ENCODE results near the gene GOLGA5.
"Not testable (repeated sequence)": the region's sequence is repeated elsewhere in the genome, so short reads cannot be mapped to it uniquely, and the experiment has no call there.

GOLGA5 gene

DNA sequence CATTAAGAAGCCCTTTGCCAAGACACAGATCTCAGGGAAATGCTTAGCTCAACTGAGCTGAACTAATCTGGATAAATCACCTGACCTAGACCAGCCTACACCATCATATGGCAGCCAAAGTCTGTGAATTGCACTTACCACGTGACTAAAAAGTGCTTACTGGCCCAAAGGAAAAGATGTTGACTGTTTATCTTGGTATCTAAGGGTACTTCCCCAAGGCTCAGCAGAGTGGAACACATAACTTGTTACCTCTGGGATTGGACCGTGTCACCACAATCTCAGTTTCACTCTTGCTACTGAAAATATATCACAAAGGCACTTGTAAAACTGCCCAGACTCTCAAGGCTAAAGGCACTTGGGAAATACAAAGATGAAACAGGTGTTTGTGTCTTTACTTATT lies 18.8 kb upstream of the GOLGA5 start:
- H3K27ac ChIP-seq, H3K4me3 ChIP-seq: not testable (repeated sequence)

DNA sequence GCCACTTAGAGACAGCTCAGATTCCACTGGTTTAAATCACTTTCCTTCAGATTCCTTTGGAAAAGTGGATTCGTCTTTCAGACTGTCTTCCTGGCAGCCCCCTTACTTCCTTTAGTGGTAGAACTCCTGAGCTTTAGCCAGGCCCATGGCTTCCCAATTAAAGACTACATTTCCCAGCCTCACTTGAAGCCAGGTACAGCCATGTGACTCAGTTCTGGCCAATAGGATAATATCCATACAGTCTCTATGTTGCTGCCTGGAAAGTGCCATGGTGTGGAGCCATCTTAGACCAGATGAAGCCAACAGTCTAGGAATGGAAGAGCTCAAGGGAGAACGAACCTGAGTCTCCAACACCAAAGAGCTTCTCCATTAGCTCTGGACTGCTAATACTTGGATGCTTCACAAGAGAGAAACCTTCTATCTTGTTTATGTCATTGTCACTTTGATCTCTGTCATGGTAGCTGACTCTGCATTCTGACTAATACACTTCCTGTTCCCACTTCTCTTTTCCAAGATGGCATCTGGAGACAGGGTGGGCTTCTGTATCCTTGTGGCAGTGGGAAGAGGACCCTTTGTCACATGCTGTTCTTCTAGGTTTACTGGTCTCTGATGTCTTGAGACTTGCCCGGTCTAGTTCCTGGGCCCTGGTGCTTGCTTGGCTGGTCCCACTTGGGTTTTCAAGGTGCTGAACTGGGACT lies 15.1 kb upstream of the GOLGA5 start:
- not testable (repeated sequence) for H3K4me3 ChIP-seq

DNA sequence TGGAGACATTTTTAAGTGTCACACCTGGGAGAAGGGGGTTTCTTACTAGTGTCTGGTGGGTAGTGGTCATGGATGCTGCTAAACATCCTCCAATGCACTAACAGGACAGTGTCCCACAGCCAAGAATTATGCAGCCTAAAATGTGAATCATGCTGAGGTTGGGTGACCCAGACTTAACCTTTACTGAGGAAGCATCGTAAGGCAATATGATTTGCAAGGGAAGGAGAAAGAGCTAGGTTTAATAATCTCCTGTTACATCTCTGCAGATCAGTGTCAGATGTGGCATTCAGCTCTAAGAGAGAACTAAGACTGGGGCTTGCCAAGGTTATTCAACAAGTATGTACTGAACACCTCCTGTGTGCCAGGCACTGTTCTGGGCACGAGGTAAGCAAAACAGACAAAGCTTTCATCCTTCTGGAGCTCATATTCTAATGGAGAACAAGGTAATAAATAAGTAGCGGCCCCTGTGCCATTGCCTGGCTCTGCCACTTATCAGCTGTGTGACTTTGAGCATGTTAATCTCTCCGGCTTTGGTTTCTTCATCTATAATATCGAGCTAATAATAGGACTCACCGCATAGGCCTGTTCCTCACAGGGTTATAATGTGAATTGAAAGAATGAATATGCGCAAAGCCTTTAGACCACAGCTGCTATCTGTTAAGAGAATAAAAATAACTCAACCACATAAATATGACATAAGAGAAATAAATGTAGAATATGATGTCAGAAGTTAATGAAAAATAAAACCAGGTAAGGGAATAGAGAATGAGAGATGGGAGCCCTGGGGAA lies 13.5 kb upstream of the GOLGA5 start:
- H3K27ac ChIP-seq = peak overlapping the region in 1 of 21 experiments; percentile 13
- no peak overlapping the region for H3K4me3 ChIP-seq

More for the DNA sequence above, 15.1 kb upstream of the GOLGA5 start:
- H3K27ac ChIP-seq = not testable (repeated sequence)

DNA sequence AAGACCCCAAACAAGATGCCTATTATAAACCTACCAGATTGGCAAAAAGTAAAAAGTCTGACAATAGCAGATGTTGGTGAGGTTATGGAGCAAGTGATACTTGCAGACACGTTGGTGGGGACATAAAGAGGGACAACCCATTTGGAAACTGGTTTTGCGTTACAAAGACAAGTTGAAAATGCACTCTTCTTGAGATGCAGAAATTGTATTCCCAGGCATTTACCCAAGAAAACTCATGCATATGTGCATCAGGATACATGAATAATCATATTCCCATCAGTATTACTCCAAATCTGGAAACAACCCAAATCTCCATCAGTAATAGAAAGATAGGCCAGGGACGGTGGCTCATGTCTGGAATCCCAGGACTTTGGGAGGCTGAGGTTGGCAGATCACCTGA lies 12.8 kb upstream of the GOLGA5 start:
- no peak overlapping the region for H3K4me3 ChIP-seq
- no peak overlapping the region for H3K27ac ChIP-seq

DNA sequence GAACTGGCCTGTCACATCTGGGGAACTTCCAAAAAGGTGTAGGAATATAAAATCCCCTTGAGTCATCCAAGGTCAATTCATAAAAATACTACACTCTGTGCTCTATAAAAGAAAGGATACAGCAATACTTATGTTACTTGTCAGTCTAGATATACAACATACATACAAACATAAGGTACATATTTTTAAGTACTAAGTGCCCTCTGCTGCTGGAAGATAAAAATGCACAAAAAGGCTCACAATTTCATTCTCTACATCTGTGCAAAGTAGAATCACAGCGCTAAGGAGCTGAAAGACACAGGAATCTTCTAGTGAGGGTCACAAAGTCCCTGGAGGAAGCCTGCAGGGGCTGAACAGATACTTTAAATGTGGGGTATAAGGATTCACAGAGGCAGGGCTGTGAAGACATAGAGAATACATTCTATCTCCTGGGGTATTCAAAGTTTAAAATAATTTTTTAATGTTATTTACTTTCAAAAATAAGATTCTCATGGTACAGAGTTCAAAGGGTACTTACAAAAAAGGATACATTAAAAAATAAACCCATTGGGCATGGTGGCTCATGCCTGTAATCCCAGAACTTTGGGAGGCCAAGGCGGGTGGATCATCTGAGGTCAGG lies 10.2 kb upstream of the GOLGA5 start:
- Histone ChIP-seq H3K27ac (peak overlapping the region in 2 of 21 experiments; percentile 7 to 14), H3K4me3 (no peak overlapping the region)

DNA sequence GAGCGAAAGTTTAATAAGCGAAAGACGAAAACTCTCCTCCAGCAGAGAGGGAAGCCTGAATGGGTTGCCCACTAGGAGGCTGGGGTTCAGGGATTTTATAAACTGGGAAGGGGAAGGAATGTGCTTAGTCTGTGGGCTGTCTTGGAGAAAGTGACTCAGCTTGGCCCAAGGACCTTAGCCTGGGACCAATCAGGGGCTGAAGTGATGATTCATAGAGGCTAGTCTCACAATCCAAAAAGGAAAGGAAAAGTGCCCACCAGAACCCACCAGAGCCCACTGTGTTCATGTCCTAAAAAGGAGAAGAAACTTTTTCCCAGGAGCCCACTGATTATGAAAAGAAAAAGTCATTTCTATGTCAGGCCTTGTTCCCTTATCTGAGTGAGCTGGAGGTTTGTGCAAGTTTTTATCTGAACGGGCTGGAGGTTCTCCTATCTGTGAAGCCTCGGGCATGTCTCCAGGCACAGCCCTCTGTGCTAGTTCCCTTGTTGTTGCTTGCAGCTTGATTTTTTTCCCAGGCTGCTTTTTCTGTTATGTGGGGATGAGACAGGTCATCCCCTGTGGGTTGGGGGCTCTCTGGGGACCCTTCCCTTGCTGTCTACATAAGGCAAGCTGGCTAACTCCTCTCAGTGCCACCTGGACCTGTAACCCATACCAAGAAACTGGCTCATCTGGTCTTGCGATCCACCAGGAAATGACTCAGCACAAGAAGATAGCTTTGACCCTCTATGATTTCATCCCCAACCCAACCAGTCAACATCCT lies 8.3 kb upstream of the GOLGA5 start:
- Histone ChIP-seq H3K27ac (peak overlapping the region in 14 of 21 experiments; percentile 18 to 78 (median 53)), H3K4me3 (no peak overlapping the region)

DNA sequence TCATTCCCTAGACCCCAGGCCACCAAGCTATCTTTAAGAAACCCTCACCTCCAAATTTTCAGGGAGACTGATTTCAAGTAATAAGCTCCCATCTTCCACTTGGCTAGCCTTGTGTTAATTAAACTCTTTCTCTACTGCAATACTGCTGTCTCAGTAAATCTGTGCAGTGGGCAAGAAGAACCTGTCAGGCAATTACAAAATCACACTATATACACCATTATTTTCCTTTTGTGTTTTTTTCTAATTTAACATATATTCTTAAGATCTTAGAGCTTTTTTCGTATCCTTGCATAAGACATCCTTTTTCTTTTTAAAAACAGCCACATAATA lies 7.7 kb upstream of the GOLGA5 start:
- peak overlapping the region in 12 of 21 experiments; percentile 18 to 78 (median 60) for H3K27ac ChIP-seq

DNA sequence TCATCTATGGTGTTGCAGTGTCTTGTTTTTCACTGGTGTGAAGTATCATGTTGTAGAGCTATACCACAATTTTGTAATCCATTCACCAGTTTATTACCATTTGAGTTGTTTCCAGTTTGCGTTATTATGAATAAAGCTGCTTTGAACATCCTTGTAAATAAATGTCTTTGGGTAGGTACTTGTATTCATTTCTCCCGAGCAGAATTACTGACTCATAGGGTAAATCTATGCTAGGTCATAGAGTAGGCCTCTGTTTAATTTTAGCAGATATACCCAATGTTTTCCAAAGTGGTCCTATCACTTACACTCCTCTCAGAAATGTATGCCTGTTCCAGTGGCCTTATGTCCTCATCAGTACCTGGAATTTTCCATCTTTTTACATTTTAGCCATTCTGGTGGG lies 6.6 kb upstream of the GOLGA5 start:
- Histone ChIP-seq H3K27ac (no peak overlapping the region), H3K4me3 (no peak overlapping the region)

More for the DNA sequence above, 7.7 kb upstream of the GOLGA5 start:
- H3K4me3 ChIP-seq = no peak overlapping the region

DNA sequence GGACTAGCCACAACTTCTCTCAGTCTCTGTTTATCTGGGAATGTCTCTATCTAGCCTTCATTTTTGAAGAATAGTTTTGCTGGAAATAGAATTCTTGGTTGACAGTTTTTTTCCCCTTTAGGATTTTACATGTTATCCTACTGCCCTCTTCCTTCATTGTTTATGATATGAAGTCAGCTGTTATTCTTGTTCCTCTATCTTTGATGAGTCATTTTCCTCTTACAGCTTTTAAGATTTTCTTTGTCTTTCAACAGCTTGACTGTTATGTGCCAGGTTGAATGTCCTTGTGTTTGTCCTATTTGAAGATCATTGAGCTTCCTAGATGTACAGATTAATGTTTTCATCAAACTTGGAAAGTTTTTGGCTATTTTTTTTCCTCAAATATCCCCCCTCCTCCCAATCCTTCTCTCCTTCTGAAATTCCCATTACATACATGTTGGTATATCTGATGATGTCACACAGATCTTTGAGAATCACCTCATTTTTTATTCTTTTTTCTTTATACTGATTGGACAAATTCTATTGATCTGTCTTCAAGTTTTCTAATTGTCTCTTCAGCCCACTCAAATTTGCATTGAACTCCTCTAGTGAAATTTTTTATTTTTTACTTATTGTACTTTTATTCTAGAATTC lies 4.5 kb upstream of the GOLGA5 start:
- Histone ChIP-seq H3K4me3 (no peak overlapping the region), H3K27ac (no peak overlapping the region)

DNA sequence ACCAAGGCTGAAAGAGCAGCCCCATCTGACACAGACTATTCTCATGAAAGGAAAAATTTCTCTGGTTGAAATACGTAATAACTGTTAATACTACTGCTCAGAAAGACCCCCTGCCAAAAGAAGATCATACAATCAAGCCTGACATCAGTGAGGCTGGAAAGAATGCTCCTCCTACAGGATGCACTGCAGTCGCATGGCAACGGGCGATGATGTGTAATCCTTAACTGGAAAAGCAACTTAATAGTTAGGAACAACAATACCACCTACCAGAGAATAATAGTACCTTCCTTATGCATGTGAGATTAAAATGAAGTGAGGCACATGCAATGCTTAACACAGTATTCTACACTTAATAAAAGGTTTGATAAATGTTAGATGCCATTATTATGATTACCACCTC lies 1.2 kb upstream of the GOLGA5 start:
- H3K27ac ChIP-seq = peak overlapping the region in 10 of 21 experiments; percentile 61 to 95 (median 84)
- no peak overlapping the region for H3K4me3 ChIP-seq

DNA sequence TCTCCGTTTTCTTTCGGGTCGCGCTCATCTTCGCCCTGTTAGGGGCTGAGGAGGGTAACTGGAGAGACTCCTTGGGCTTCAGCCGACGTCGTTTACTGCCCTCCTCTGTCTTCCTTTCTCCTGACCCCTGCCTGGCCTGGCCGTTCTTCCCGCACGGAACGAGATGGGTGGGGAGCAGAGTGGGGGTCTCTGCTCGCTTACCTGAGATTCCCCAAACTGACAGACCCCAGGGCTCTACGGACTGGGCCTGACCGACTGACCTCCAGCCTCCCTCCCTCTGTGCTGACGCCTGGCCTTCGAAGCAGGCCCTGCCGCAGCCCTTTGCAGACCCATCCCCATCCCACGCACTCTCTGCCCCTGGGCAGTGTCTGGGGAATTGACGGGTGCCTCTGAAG lies 439 bp downstream of the GOLGA5 start:
- H3K27ac ChIP-seq = peak overlapping the region; percentile 23 to 97 (median 93)
- H3K4me3 ChIP-seq = peak overlapping the region; percentile 79 to 96 (median 84)

DNA sequence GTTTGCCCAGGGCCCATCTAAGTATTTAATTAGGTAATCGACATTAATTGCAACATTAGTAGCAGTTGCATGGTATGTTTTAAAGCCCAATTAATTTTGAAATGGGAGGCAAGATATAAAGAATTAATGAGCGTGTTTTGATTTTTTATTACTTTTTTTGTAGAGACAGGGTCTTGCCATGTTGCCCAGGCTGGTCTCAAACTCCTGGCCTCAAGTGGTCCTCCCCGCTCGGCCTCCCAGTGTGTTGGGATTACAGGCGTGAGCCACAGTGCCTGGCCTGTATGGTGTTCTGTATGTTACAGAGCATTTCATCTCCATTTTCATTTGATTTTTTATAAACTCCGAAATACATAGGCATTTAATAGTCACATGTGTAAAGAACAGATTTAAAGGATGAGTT lies 856 bp downstream of the GOLGA5 start:
- Histone ChIP-seq H3K27ac (peak overlapping the region in 20 of 21 experiments; percentile 86 to 97 (median 94)), H3K4me3 (peak overlapping the region; percentile 79 to 96 (median 84))

DNA sequence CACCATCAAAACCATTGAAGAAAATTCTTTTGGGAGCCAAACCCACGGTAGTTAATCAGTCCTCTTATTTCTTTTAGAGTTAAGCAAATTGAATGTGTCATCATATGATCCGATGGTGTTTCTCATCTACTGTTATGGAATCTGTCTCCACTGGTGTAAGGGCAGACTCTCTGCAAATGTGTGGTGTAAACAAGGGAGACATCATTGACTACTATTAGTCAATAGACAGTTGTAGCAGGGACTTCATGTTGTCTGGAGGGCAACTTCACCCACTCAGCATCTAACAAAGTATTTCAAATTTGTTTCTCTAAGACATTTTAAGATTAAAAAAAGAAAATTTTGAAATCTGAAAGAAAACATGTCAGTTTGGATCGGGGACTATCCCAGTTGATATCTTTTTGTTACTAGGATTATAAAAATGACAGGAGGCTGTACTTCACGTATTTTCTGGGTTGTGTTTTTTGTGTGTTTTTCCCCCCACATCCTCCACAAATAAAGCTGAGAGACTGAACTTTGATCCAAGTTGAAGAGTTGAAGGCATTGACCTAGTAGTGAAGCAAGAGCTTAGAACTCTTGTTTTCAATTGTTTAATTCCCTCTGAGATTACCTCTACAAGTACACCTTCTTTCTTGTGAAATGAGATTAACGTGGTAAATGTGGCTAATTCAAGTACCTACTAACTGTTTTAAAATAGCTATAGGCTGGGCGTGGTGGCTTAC lies 4.0 kb downstream of the GOLGA5 start:
- H3K4me3 ChIP-seq = no peak overlapping the region
- H3K27ac ChIP-seq = no peak overlapping the region

DNA sequence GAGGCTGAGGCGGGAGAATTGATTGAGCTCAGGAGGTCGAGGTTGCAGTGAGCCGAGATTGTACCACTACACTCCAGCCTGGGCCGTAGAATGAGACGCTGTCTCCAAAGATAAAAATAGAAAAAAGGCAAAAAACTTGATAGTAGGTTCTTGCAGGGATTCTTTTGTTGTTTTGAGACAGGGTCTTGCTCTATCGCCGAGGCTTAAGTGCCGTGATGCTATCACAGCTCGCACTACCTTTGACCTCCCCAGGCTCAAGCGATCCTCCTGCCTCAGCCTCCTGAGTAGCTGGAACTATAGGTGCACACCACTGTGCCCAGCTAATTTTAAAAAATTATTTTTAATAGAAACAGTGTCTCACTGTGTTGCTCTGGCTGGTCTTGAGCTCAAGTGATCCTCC lies 4.7 kb downstream of the GOLGA5 start:
- Histone ChIP-seq H3K4me3 (no peak overlapping the region), H3K27ac (no peak overlapping the region)

DNA sequence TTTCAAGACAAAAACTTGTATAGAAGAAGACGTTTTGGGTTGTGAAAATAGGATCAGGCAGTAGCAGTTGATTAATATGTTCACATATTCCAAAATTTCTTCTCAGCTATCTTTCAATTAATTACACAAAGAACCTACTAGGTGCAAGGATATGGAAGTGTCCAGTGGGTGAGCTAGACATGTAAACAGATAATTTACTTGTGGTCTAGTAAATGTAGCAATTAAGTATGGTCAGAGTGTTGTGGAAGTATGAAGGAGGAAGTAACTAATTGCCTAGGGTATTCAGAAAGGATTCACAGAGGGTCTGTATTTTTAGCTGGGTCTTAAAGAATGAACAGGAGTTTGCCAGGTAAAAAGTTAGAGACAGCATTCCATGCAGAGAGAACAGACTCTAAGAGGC lies 5.9 kb downstream of the GOLGA5 start:
- no peak overlapping the region for H3K27ac ChIP-seq
- H3K4me3 ChIP-seq = no peak overlapping the region

DNA sequence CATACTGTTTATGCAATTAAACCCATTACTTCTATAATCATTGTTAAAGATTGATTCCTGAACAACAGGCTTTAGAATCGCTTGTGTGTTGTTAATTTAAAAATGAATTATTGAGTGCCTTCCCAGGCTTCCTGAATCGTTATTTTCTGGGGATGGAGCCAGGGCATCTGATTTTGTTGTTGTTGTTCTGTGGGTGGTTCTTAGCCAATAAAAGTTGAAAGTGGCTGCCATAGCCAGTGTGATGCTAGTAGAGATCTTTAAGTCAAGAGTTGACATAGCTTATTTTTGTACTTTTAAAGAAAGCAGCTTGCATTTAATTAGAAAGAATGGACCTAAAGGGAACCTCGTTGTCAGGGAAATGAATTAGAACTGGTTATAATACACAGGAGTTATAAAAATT lies 6.4 kb downstream of the GOLGA5 start:
- no peak overlapping the region for H3K27ac ChIP-seq
- H3K4me3 ChIP-seq = no peak overlapping the region

DNA sequence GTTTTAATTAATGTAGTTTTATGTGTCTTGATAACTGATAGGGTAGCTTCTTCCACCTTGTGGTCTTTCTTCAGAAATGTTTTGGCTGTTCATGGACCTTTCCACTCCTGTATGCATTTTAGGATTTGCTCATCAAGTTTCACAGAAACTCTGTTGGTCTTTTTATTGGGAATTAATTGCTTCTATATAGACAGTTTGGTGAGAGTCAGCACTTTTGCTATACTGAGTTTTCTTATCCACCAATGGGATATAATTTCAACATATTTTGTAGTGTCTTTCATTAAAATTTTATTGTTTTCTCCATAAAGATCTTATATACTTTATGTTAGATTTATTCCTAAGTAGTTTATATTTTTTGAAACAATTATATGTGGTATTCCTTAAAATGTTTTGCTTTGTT lies 7.8 kb downstream of the GOLGA5 start:
- no peak overlapping the region for H3K27ac ChIP-seq
- H3K4me3 ChIP-seq = no peak overlapping the region

DNA sequence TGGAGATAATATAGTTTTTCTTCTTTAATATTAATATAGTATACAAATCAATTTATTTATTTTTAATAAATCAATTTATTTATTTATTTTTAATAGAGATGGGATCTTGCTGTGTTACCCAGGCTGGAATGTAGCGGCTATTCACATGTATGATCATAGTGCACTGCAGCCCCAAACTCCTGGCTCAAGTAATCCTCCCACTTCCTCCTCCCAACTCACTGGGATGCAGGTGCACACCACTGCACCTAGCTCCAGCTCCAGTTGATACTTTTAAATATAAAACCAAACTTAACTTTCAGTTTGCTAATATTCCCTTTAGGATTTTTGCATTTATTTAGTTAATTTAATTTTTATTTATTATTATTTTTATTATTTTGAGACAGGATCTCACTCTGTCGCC lies 8.6 kb downstream of the GOLGA5 start:
- no peak overlapping the region for H3K27ac ChIP-seq

DNA sequence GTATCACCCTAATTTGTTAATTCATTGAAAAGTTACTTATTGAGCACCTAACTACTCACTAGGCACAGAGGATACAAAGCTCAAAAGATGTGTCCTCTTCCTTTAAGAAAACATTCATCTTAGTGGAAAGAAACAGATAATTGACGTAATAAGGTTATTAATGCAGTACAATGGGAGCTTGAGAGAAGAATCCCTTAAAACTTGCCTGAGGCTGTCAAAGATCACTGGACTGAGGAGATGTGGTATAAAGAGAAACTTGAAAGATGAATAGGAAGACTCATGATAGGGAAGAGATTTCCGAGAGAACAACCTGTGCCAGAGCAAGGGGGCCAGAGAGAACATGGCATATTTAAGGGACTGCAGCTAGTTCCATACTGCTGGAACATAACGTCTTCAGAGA lies 19.1 kb downstream of the GOLGA5 start:
- Histone ChIP-seq H3K27ac (no peak overlapping the region), H3K4me3 (no peak overlapping the region)

More for the DNA sequence above, 8.6 kb downstream of the GOLGA5 start:
- H3K4me3 ChIP-seq = no peak overlapping the region
